ENCODE measurements around the gene PRAMEF15.
"Not testable (repeated sequence)": the region's sequence is repeated elsewhere in the genome, so short reads cannot be mapped to it uniquely, and the experiment has no call there.

Gene PRAMEF15

GRCh38 chr1:13315281-13315680, at the start of gene PRAMEF15:
Gene PRAMEF15 (plus strand): TSS chr1:13315581. CDS start chr1:13318408, 2,827 bp downstream.
- not testable (repeated sequence) for DNase-seq

GRCh38 chr1:13277016-13277415, 38.4 kb upstream of the PRAMEF15 start:
- not testable (repeated sequence) for DNase-seq

DNA sequence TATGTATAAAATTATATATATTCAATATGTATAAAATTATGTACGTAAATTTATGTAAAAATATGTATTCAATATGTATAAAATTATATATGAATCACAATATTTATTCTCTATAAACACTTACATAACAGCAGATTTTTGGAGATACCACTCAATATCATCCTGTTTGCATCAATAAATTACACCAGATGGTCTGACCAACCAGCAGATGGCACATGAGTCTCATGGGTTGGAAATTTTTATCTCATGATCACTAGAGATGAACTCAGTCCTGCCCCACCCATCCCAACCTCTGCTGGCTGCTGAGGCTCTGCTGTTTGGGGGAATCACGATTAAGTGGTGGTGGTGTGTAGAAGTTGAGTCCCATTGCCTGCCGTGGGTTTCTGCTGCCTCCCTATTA, 35.8 kb upstream of the PRAMEF15 start:
- DNase-seq: not testable (repeated sequence)

- DNase-seq: not testable (repeated sequence)
Measured at GRCh38 chr1:13285037-13285436, 30.3 kb upstream of the PRAMEF15 start, which contains the start of gene PRAMEF8. Gene PRAMEF8 (minus strand): TSS chr1:13285137. CDS start chr1:13284091, 1,046 bp downstream.

- DNase-seq: not testable (repeated sequence)
Measured at GRCh38 chr1:13289030-13289429, 26.4 kb upstream of the PRAMEF15 start.

- not testable (repeated sequence) for DNase-seq
Measured at GRCh38 chr1:13297216-13297931, 18.0 kb upstream of the PRAMEF15 start.

GRCh38 chr1:13298699-13299098, 16.7 kb upstream of the PRAMEF15 start:
- DNase-seq: not testable (repeated sequence)

- not testable (repeated sequence) for DNase-seq
Measured at GRCh38 chr1:13302197-13302596, 13.2 kb upstream of the PRAMEF15 start.

GRCh38 chr1:13303239-13303638, 12.1 kb upstream of the PRAMEF15 start, which contains the start of gene PRAMEF33:
Gene PRAMEF33 (plus strand): TSS chr1:13303539. CDS start chr1:13305955, 2,416 bp downstream.
- not testable (repeated sequence) for DNase-seq

DNA sequence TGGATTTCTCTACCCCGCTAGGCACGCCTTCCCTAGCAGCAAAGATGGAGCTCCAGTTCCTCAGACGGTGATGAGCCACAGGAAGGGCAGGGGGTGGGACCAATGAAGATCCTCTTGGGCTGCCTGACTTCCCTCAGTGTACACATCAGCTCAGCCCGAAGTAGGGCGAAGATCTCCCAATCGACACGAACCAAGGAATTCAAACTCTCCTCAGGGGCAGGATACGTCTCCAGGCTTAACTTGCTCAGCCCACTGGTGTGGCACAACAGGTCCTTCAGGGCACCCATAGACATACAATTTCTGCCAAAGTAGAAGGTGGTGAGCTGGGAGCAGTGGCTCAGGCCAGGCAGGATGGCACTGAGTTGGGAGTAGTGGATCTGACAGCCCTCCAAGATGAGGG, 27.1 kb downstream of the PRAMEF15 start:
- DNase-seq: not testable (repeated sequence)

GRCh38 chr1:13347034-13347433, 31.7 kb downstream of the PRAMEF15 start, which contains the start of gene PRAMEF14:
Gene PRAMEF14 (minus strand): TSS chr1:13347134. CDS start chr1:13345314, 1,820 bp downstream.
- not testable (repeated sequence) for DNase-seq

DNA sequence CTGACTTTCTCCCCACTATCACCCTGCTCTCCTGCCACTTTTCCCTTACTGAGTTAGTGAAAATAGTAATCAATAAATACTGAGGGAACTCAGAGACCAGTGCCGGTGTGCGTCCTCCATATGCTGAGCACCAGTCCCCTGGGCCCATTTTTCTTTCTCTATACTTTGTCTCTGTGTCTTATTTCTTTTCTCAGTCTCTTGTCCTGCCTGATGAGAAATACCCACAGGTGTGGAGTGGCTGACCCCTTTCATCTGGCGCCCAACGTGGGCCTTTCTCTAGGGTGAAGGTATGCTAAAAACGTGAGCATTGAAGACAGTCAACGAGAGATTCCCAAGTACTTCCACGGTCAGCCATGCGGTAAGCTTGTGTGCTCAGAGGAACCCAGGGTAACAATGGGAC, 38.1 kb downstream of the PRAMEF15 start:
- DNase-seq: not testable (repeated sequence)

DNA sequence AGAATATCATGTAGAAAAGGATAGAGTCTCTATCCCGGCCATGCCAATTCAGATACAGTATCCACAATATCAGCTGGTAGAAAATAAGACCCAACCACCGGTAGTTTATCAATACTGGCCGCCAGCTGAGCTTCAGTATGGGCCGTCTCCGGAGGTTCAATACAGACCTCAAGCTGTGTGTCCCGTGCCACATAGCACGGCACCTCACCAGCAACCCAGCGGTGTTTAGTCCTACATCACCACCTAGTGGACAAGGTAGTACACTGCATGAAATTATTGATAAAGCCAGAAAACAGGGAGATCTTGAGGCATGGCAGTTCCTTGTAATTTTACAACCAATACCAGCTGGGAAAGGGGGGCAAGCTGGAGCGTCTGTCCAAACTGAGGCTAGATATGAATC, 39.1 kb downstream of the PRAMEF15 start:
- not testable (repeated sequence) for DNase-seq

GRCh38 chr1:13356774-13357173, 41.4 kb downstream of the PRAMEF15 start:
- DNase-seq: not testable (repeated sequence)

DNA sequence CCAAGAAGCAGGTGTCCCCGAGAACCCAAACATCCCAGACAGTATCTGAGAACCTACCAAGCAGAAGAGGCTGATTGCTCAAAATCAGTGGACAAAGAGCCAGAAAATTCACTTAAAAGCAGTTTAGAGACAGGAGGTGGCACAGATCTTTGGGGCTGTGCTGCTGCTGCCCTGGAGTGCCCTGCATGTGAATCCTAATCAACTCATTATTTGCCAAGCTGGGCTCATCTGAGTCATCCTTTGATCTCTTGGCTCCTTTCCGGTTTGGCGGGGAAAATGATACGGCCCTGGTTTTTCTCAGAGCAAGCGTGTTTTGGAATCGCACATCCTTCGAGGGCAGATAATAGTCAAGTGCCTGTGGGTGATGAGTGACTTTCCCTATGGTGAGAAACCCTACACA, 47.0 kb downstream of the PRAMEF15 start:
- DNase-seq: not testable (repeated sequence)

GRCh38 chr1:13364928-13365327, 49.5 kb downstream of the PRAMEF15 start:
- DNase-seq: not testable (repeated sequence)

DNA sequence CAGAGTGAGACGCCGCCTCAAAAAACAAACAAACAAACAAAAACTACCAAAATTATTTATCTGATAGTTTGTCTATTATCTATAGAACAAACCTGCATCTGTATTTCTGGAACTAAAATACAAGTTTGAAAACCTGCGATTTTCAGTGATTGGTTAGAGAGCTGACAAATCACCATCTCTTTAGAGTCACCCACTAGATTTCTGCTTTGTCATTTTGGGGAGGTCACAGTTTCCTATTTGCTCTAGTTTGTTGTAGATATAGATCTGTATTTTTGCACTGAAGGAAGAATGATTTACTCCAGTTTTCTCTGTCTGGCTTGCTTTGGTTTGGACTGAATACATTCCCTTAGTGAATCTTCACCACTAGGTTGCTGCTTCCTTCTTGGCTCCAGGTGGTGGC, 51.2 kb downstream of the PRAMEF15 start:
- not testable (repeated sequence) for DNase-seq

DNA sequence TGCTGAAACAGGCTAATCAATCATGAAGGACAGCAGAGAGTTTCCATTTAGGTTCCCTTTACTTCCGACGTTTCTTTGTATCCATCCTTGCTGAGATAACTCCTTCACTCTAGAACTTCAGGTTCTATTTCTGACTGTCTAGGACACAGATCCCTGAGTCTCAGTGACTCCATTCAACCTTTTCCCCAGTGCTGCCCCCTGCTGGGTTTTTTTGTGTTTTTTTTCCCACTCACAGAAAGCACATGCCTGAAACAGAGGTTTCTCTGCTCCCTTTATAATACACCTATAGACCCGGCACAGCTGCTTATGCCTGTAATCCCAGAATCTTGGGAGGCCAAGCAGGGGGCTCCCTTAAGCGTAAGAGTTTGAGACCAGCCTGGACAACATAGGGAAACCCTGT, 53.2 kb downstream of the PRAMEF15 start:
- DNase-seq: not testable (repeated sequence)
